Neural progenitor cell (in vitro differentiated cells): ENCODE measurements around the gene SMIM28. TPM values are rescaled to one million over a fixed set of nuclear protein-coding genes. Genes with fewer than 3 reads are reported as not detected.

Experiments used
- DNase-seq: peaks from one replicate; pipeline ENCODE4 v3.0.0-alpha.2; 2016; ENCODE audit warnings: low spot score
- H2AFZ ChIP-seq: fragments of 200-600 bp; sonication (generic); replicated peaks from 2 replicates; pipeline ENCODE4 v1.6.1; 2016; ENCODE audit warnings: antibody characterized with exemption
- H3F3A ChIP-seq: fragments of 200-600 bp; sonication (generic); 2 replicates; pipeline ENCODE4 v1.6.1; 2016; ENCODE audit warnings: antibody characterized with exemption, low read depth
- H3K27ac ChIP-seq: fragments of 200-600 bp; sonication (generic); 2 replicates; pipeline ENCODE4 v1.5.1; 2016; ENCODE audit warnings: mild to moderate bottlenecking
- H3K27me3 ChIP-seq: fragments of 200-600 bp; sonication (generic); 2 replicates; pipeline ENCODE4 v1.6.1; 2016; ENCODE audit warnings: mild to moderate bottlenecking, moderate library complexity
- H3K36me3 ChIP-seq: fragments of 200-600 bp; sonication (generic); 2 replicates; pipeline ENCODE4 v1.5.1; 2016
- H3K4me1 ChIP-seq: fragments of 200-600 bp; sonication (generic); 2 replicates; pipeline ENCODE4 v1.6.1; 2016; ENCODE audit warnings: mixed run types
- H3K4me2 ChIP-seq: fragments of 200-600 bp; sonication (generic); 2 replicates; pipeline ENCODE4 v1.6.1; 2016
- H3K4me3 ChIP-seq: fragments of 200-600 bp; sonication (generic); 2 replicates; pipeline ENCODE4 v1.5.1; 2016
- H3K79me2 ChIP-seq: fragments of 200-600 bp; sonication (generic); 2 replicates; pipeline ENCODE4 v1.6.1; 2016; ENCODE audit warnings: low read depth
- H3K9ac ChIP-seq: fragments of 200-600 bp; sonication (generic); 2 replicates; pipeline ENCODE4 v1.6.1; 2016
- H3K9me3 ChIP-seq: fragments of 200-600 bp; sonication (generic); 2 replicates; pipeline ENCODE4 v1.5.1; 2016; ENCODE audit warnings: low read depth
- H4K20me1 ChIP-seq: fragments of 200-600 bp; sonication (generic); 2 replicates; pipeline ENCODE4 v1.6.1; 2016; ENCODE audit warnings: low read depth
- H3K27ac Mint-ChIP-seq: 3 replicates; pipeline ENCODE4 v1.8.0; 2021; ENCODE audit warnings: mixed read lengths
- H3K27me3 Mint-ChIP-seq: 2 replicates; pipeline ENCODE4 v1.8.0; 2022; ENCODE audit warnings: low read depth, mild to moderate bottlenecking, inconsistent platforms, moderate library complexity, mixed read lengths; ENCODE audit not compliant: insufficient read depth
- H3K36me3 Mint-ChIP-seq: 3 replicates; pipeline ENCODE4 v1.8.0; 2021; ENCODE audit warnings: mixed read lengths
- H3K4me1 Mint-ChIP-seq: 3 replicates; pipeline ENCODE4 v1.8.0; 2021; ENCODE audit warnings: mixed read lengths
- H3K4me3 Mint-ChIP-seq: 3 replicates; pipeline ENCODE4 v1.8.0; 2021; ENCODE audit warnings: mild to moderate bottlenecking, moderate library complexity, mixed read lengths
- H3K9me3 Mint-ChIP-seq: 3 replicates; pipeline ENCODE4 v1.8.0; 2020; ENCODE audit warnings: mixed read lengths
- EZH2 ChIP-seq: fragments of 200-600 bp; sonication (generic); IDR thresholded peaks from 2 replicates; pipeline ENCODE4 v1.6.1; 2017; ENCODE audit warnings: antibody characterized with exemption, mild to moderate bottlenecking, moderate library complexity
- EZH2phosphoT487 ChIP-seq: fragments of 200-600 bp; sonication (generic); IDR thresholded peaks from 2 replicates; pipeline ENCODE4 v1.6.1; 2017; ENCODE audit warnings: antibody characterized with exemption
- total RNA-seq: library from RNA; depleted of rRNA; stranded (reverse); fragments of >200 nt; gene quantifications from 2 replicates; pipeline ENCODE4 v1.2.3, GENCODE V29; 2015; ENCODE audit warnings: low replicate concordance
- TF ChIP-seq, protein P1 (sequence below): fragments of 200-600 bp; sonication (generic); IDR thresholded peaks from 2 replicates; pipeline ENCODE4 v1.5.1; 2017; ENCODE audit warnings: antibody characterized with exemption, mild to moderate bottlenecking

The SMIM28 gene
- total RNA-seq, 1 donor from 2014 or later, result not detected

- no peaks in the 10 kb centered on the region for H3K9me3 ChIP-seq
- DNase-seq, result peak; percentile 98
- Mint-ChIP-seq H3K27ac (peak within 1 kb of the TSS; percentile 82), H3K36me3 (peaks cover 16% of the 10 kb centered on the region), H3K4me1 (peaks cover 8% of the 10 kb centered on the region), H3K4me3 (peak within 1 kb of the TSS; percentile 90), H3K27me3 (no peaks in the 10 kb centered on the region), H3K9me3 (no peaks in the 10 kb centered on the region)
- peak; percentile 14 for TF ChIP-seq EZH2phosphoT487
- TF ChIP-seq, protein P1, sequence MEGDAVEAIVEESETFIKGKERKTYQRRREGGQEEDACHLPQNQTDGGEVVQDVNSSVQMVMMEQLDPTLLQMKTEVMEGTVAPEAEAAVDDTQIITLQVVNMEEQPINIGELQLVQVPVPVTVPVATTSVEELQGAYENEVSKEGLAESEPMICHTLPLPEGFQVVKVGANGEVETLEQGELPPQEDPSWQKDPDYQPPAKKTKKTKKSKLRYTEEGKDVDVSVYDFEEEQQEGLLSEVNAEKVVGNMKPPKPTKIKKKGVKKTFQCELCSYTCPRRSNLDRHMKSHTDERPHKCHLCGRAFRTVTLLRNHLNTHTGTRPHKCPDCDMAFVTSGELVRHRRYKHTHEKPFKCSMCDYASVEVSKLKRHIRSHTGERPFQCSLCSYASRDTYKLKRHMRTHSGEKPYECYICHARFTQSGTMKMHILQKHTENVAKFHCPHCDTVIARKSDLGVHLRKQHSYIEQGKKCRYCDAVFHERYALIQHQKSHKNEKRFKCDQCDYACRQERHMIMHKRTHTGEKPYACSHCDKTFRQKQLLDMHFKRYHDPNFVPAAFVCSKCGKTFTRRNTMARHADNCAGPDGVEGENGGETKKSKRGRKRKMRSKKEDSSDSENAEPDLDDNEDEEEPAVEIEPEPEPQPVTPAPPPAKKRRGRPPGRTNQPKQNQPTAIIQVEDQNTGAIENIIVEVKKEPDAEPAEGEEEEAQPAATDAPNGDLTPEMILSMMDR, result peak; percentile 68
- no peak for TF ChIP-seq EZH2
- no peaks in the 10 kb centered on the region for H3K27me3 ChIP-seq
- H3K4me1 ChIP-seq, result no peaks in the 10 kb centered on the region
- H3K27ac ChIP-seq, result no peak within 1 kb of the TSS
- peak within 1 kb of the TSS; percentile 86 for H3K4me2 ChIP-seq
- H2AFZ ChIP-seq, result peak within 1 kb of the TSS; percentile 83
- H3K36me3 ChIP-seq, result no peaks in the 10 kb centered on the region
- H3K79me2 ChIP-seq, result peaks cover 9% of the 10 kb centered on the region
- H3K4me3 ChIP-seq, result peak within 1 kb of the TSS; percentile 76
- no peaks in the 10 kb centered on the region for H3F3A ChIP-seq
- no peaks in the 10 kb centered on the region for H4K20me1 ChIP-seq
- H3K9ac ChIP-seq, result peak within 1 kb of the TSS; percentile 49
Measured at GRCh38 chr6:138403801-138404665, 26.3 kb downstream of the SMIM28 start, which contains the start of gene HEBP2. HEBP2 (plus strand) TSS chr6:138404223; CDS start chr6:138404496, 273 bp downstream.

GRCh38 chr6:138404666-138405337, 27.1 kb downstream of the SMIM28 start:
- H3K27me3 Mint-ChIP-seq, result no peaks in the 10 kb centered on the region
- Histone ChIP-seq H2AFZ (peak overlapping the region; percentile 83), H3K4me3 (peak overlapping the region; percentile 76), H3K27ac (no peak overlapping the region), H3K4me1 (no peaks in the 10 kb centered on the region), H3K9ac (peak overlapping the region; percentile 49), H3K79me2 (peaks cover 9% of the 10 kb centered on the region), H3K27me3 (no peaks in the 10 kb centered on the region), H3F3A (no peaks in the 10 kb centered on the region), H4K20me1 (no peaks in the 10 kb centered on the region), H3K36me3 (no peaks in the 10 kb centered on the region), H3K4me2 (peak overlapping the region; percentile 86), H3K9me3 (no peaks in the 10 kb centered on the region)
- peak overlapping the region; percentile 12 for H3K27ac Mint-ChIP-seq
- DNase-seq, result no peak
- H3K4me1 Mint-ChIP-seq, result peaks cover 8% of the 10 kb centered on the region
- H3K36me3 Mint-ChIP-seq, result peaks cover 22% of the 10 kb centered on the region
- H3K9me3 Mint-ChIP-seq, result no peaks in the 10 kb centered on the region
- no peak for TF ChIP-seq EZH2phosphoT487
- no peak for TF ChIP-seq EZH2
- TF ChIP-seq, protein P1, result no peak
- peak overlapping the region; percentile 90 for H3K4me3 Mint-ChIP-seq

GRCh38 chr6:138405816-138406413, 28.2 kb downstream of the SMIM28 start:
- TF ChIP-seq EZH2 (no peak), EZH2phosphoT487 (no peak)
- TF ChIP-seq, protein P1, result no peak
- DNase-seq, result no peak
- Histone ChIP-seq H3K4me2 (no peak overlapping the region), H3K4me1 (no peaks in the 10 kb centered on the region), H3K27me3 (no peaks in the 10 kb centered on the region), H3K4me3 (no peak overlapping the region), H3K36me3 (no peaks in the 10 kb centered on the region), H4K20me1 (no peaks in the 10 kb centered on the region), H3K27ac (no peak overlapping the region), H3K9ac (no peak overlapping the region), H2AFZ (no peak overlapping the region), H3K79me2 (peaks cover 9% of the 10 kb centered on the region), H3K9me3 (no peaks in the 10 kb centered on the region), H3F3A (no peaks in the 10 kb centered on the region)
- H3K4me1 Mint-ChIP-seq, result peaks cover 8% of the 10 kb centered on the region
- H3K27ac Mint-ChIP-seq, result no peak overlapping the region
- no peak overlapping the region for H3K4me3 Mint-ChIP-seq
- no peaks in the 10 kb centered on the region for H3K9me3 Mint-ChIP-seq
- H3K27me3 Mint-ChIP-seq, result no peaks in the 10 kb centered on the region
- peaks cover 22% of the 10 kb centered on the region for H3K36me3 Mint-ChIP-seq
